MCF 10A (cell line): ENCODE results near the gene PIGB. TPM values are rescaled to one million over a fixed set of nuclear protein-coding genes. Genes with fewer than 3 reads are reported as not detected.

Experiments
- BruUV-seq: library from RNA; stranded (reverse); fragments of 400-500 nt; replicated peaks from 2 replicates; lab custom pipeline; 2021; lab: Mats Ljungman, UMichigan
- CTCF ChIA-PET: fragments of 300-600 bp; sonication (Branson Sonifier 250); formaldehyde crosslinking; extraction: SDS; loops from one replicate; lab custom pipeline; 2021; ENCODE audit warnings: antibody characterized with exemption, inconsistent platforms; lab: Yijun Ruan, JAX
- POLR2A ChIA-PET: fragments of 300-600, 350-650 bp; sonication (Branson Sonifier 250); formaldehyde crosslinking; extraction: SDS; loops from one replicate; lab custom pipeline; 2020; ENCODE audit warnings: antibody characterized with exemption, inconsistent platforms; lab: Yijun Ruan, JAX
- DNase-seq: peaks from one replicate; pipeline ENCODE4 v3.0.0-alpha.2; 2018; ENCODE audit not compliant: unreplicated experiment
- H3K27ac Mint-ChIP-seq: one replicate; pipeline ENCODE4 v1.8.0; 2022; ENCODE audit warnings: mild to moderate bottlenecking, low read depth, mixed read lengths; ENCODE audit not compliant: unreplicated experiment
- H3K27me3 Mint-ChIP-seq: one replicate; pipeline ENCODE4 v1.8.0; 2022; ENCODE audit warnings: mixed read lengths; ENCODE audit not compliant: insufficient read depth, unreplicated experiment
- H3K36me3 Mint-ChIP-seq: one replicate; pipeline ENCODE4 v1.8.0; 2022; ENCODE audit warnings: mild to moderate bottlenecking, moderate library complexity, mixed read lengths; ENCODE audit not compliant: insufficient read depth, unreplicated experiment
- H3K4me1 Mint-ChIP-seq: one replicate; pipeline ENCODE4 v1.8.0; 2022; ENCODE audit warnings: mixed read lengths; ENCODE audit not compliant: insufficient read depth, unreplicated experiment
- H3K4me3 Mint-ChIP-seq: one replicate; pipeline ENCODE4 v1.8.0; 2022; ENCODE audit warnings: mild to moderate bottlenecking, moderate library complexity, mixed read lengths; ENCODE audit not compliant: unreplicated experiment
- H3K9me3 Mint-ChIP-seq: one replicate; pipeline ENCODE4 v1.8.0; 2022; ENCODE audit warnings: mixed read lengths; ENCODE audit not compliant: unreplicated experiment
- intact Hi-C: fragments of 100-400 bp; cut with micrococcal nuclease; formaldehyde crosslinking; loops from 2 replicates; pipeline ENCODE4 v1.14.1; 2022
- total RNA-seq: library from RNA; stranded (reverse); gene quantifications from 2 replicates; pipeline ENCODE4 v1.2.3, GENCODE V29; 2022
- TF ChIP-seq, protein P1 (sequence below): fragments of 200-600 bp; IDR thresholded peaks from one replicate; pipeline ENCODE4 v1.8.0; 2022; ENCODE audit warnings: antibody characterized with exemption, mild to moderate bottlenecking; ENCODE audit not compliant: unreplicated experiment

Gene PIGB
- total RNA-seq, 1 experiment from 2014 or later: 16.2 TPM

DNA sequence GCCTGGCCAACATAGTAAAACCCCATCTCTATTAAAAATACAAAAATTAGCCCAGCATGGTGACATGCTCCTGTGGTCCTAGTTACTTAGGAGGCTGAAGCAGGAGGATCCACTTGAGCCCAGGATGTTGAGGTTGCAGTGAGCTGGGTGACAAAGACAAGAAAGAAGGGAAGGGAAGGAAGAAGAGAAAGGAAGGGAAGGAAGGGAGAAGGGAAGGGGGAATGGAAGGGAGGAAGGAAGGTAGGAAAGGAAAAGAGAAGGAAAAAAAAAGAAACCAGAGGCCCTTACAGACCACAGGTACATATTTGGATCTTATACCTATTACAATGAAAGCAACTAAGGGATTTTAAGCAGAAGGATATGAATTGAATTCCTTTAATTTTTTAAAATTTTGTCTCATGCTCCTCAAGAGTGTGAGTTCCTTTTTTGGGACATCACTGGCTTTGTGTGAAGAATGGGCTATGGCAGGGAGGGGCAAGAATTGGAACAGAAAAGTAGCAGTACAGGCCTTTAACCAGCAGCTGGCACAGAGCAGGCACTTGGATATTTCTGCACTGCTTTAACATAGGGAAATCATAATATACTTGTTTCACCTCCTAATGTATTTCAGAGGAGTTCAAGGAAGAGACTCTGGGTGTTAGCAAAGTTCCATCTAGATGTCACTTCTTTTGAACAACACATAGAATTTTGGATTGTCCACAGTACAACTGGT is 37.3 kb upstream of the PIGB start:
- peak; percentile 0 for DNase-seq
- Mint-ChIP-seq H3K4me1 (peaks cover 27% of the 10 kb centered on the region), H3K9me3 (no peaks in the 10 kb centered on the region), H3K27me3 (no peaks in the 10 kb centered on the region), H3K4me3 (no peak overlapping the region), H3K27ac (peak overlapping the region; percentile 40), H3K36me3 (peaks cover 4% of the 10 kb centered on the region)
- TF ChIP-seq, protein P1, sequence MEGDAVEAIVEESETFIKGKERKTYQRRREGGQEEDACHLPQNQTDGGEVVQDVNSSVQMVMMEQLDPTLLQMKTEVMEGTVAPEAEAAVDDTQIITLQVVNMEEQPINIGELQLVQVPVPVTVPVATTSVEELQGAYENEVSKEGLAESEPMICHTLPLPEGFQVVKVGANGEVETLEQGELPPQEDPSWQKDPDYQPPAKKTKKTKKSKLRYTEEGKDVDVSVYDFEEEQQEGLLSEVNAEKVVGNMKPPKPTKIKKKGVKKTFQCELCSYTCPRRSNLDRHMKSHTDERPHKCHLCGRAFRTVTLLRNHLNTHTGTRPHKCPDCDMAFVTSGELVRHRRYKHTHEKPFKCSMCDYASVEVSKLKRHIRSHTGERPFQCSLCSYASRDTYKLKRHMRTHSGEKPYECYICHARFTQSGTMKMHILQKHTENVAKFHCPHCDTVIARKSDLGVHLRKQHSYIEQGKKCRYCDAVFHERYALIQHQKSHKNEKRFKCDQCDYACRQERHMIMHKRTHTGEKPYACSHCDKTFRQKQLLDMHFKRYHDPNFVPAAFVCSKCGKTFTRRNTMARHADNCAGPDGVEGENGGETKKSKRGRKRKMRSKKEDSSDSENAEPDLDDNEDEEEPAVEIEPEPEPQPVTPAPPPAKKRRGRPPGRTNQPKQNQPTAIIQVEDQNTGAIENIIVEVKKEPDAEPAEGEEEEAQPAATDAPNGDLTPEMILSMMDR: no peak
- BruUV-seq: no TSS peak
- POLR2A ChIA-PET: interaction anchor here (0.6 to 5.2 kb wide), 8 partner anchors 28 to 244 kb away, joined by 3 to 34 read pairs (median 3); no protein-coding TSS in a partner anchor
- CTCF ChIA-PET: interaction anchor here (0.6 to 1.2 kb wide), 8 partner anchors 9 to 77 kb away, joined by 3 to 4 read pairs (median 3); no protein-coding TSS in a partner anchor
- intact Hi-C loops: loop anchor here (1.0 kb wide), 1 partner anchor 60 kb away; no protein-coding TSS in a partner anchor

DNA sequence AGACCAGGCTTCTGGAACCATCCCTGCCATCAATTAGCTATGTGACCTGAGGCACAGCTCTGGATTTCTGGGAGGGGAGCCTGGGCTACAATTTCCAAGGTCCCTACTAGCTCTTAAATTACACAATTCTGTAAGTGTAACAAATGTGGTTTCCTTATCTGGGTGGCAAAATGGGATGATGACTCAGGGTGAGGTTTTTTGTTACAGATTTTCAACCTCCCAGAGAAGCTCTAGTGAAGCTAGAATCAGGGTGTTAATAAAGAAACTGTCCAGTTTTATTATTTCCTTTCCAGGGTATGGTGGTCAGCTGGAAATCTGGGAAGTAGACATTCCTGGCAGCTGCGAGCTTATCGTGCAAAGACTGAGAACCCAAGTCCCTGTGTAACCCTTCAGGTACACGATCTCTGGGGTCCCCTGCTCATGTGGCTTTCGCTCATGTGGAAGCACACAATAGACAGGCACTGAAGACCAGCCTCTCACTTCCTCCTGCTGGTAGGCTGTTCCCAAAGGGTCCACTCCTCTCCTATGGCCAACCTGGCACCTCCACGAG is 36.7 kb upstream of the PIGB start:
- Mint-ChIP-seq H3K4me1 (peaks cover 32% of the 10 kb centered on the region), H3K27me3 (no peaks in the 10 kb centered on the region), H3K36me3 (peaks cover 4% of the 10 kb centered on the region), H3K4me3 (no peak overlapping the region), H3K9me3 (no peaks in the 10 kb centered on the region), H3K27ac (peak overlapping the region; percentile 40)
- TF ChIP-seq, protein P1: no peak
- BruUV-seq: no TSS peak
- ChIA-PET POLR2A (interaction anchor here (0.6 to 1.4 kb wide), 6 partner anchors 29 to 61 kb away, joined by 3 to 8 read pairs (median 3); no protein-coding TSS in a partner anchor), CTCF (interaction anchor here (0.6 to 1.2 kb wide), 7 partner anchors 9 to 70 kb away, joined by 3 to 4 read pairs (median 3); no protein-coding TSS in a partner anchor)
- intact Hi-C loops: loop anchor here (1.0 kb wide), 1 partner anchor 61 kb away; no protein-coding TSS in a partner anchor
- DNase-seq: peak; percentile 72

DNA sequence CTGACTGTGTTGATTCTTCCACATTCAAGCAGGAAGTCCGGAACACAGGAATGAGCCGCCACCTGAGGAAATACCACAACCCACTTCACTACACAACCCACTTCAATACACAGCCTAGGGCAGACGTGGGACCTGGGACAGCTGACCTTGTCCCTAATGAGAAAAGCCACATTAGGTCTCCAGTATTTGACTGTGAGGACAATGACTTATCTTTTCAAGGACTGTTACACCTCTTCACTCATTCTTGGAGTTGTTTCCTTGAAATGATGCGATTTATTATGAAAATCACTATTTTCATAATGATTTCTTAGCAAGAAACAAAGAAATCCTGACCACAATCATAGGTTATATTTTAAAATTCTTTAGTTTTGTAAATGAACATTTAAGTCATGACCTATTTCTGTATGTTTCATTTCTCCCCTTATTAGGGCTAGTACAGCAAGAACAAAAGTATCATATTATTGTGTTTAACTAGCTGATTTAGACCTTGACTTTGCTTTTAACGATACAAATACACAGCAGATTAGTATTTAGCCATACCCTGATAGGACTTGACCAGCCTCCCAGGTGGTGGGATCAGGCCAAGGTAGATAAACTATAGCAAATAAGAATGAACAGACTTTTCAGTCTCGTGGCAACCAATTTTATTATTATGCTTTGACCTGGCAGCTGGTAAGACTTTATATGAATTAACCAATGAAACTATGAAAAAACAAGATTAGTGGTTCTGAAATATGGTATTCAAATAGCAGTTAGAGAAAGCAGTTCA is 35.5 kb upstream of the PIGB start:
- no peak overlapping the region for H3K27ac Mint-ChIP-seq
- intact Hi-C loops: no loop called here

More for the DNA sequence above, 35.5 kb upstream of the PIGB start:
- no peak overlapping the region for H3K4me3 Mint-ChIP-seq
- no peak for DNase-seq
- H3K27me3 Mint-ChIP-seq: no peaks in the 10 kb centered on the region
- H3K4me1 Mint-ChIP-seq: peaks cover 38% of the 10 kb centered on the region
- no TSS peak for BruUV-seq
- POLR2A ChIA-PET: interaction anchor here (0.6 to 1.4 kb wide), 3 partner anchors 23 to 31 kb away, joined by 3 to 6 read pairs (median 3); no protein-coding TSS in a partner anchor
- no peaks in the 10 kb centered on the region for H3K9me3 Mint-ChIP-seq
- peaks cover 4% of the 10 kb centered on the region for H3K36me3 Mint-ChIP-seq
- TF ChIP-seq, protein P1: no peak
- CTCF ChIA-PET: interaction anchor here (0.6 to 0.7 kb wide), 2 partner anchors 1283 to 1464 kb away, joined by 4 to 5 read pairs; no protein-coding TSS in a partner anchor
